Dermis microvascular lymphatic vessel endothelial cell (primary cell): ENCODE results near the gene RIN3. TPM values are rescaled to one million over a fixed set of nuclear protein-coding genes. Genes with fewer than 3 reads are reported as not detected.

Source experiments
- DNase-seq, 2 donors: peaks; one replicate each; pipeline versions ENCODE4 v3.0.0 to v3.0.0-alpha.2; 2010; ENCODE audit warnings: low read depth in 2 of 2
- total RNA-seq: library from RNA; depleted of rRNA; stranded (reverse); fragments of >200 nt; gene quantifications from 2 replicates; pipeline ENCODE4 v1.2.1, GENCODE V29; 2014

Gene RIN3
- total RNA-seq, 1 donor from 2014 or later = 4.1 TPM

GRCh38 chr14:92688434-92689375, 175.1 kb downstream of the RIN3 start:
- DNase-seq = no peak

GRCh38 chr14:92690171-92691011, 176.8 kb downstream of the RIN3 start:
- DNase-seq = peak; percentile 16 to 68

- peak; percentile 48 to 57 for DNase-seq
These were observed 179.2 kb downstream of the RIN3 start for GRCh38 chr14:92692822-92693226.

DNA sequence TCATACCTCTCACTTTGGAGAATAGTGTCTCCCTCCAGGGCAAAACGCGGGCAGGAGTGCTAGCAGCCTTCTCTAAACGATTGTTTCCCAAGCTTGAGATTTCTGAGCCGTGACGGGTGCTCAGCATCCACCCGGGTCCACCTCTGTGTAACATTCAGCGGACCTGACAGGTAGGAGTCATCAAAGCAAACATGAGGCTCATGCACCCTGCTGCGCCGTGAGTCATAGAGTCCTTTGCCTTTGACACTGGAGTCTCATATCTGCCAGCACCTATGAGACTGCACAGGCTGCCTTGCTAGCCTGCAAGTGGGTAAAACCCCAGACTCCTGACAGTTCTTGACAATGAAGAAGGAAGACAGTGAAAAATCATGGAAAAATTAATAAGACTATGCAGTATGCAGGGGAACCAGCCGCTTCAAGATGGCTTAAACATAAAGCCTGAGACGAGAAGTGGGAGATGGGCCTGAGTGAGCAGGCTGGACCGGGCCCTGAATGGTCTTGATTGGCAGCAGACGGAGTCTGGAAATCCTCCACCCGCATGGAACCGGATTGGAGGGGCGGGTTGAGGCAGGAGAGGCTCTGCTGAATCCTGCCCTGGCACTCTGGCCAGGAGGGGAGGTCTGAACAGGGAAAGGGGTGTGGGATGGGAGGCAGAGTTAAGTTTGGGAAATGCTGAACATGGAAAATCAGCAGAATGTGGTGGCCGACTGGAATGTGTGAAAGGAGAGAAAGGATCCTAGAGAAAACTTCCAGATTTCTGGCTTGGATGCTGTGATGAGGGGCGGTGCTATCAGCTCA, 180.6 kb downstream of the RIN3 start:
- DNase-seq = no peak

DNA sequence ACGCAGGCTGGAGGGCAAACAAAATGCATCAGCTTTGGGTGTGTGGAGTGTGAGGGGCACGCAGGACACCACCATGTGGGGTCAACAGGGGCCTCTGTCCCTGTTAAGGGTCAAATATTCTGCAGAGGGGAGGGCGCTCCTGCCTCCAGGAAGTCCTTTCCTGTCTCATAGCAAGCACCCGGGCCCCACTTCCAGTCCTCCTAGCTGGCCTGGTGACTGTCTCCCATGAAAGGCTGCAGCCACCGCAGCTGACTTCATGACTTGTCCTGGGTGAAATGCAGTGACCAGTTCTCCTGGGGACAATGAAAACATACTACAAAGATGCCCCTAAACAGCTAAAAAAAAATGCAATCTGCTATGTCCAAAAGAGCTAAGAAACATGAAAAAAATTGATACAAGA, 181.2 kb downstream of the RIN3 start:
- DNase-seq = no peak

DNA sequence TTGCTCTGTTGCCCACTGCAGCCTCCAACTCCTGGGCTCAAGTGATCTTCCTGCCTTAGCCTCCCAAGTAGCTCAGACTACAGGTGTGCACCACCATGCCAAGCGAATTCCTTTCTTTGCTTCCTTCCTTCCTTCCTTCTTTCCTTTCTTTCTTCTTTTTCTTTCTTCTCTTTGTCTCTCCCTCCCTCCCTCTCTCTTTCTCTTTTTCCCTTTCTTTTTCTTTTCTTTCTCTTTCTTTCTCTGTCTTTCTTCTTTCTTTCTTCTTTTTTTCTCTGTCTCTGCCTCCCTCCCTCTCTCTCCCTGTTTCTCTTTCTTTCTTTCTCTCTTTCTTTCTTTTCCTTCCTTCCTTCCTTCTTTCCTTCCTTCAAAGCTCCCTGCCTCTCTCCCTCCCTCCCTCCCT, 182.0 kb downstream of the RIN3 start:
- DNase-seq = no peak

GRCh38 chr14:92696366-92696765, 182.8 kb downstream of the RIN3 start:
- no peak for DNase-seq

DNA sequence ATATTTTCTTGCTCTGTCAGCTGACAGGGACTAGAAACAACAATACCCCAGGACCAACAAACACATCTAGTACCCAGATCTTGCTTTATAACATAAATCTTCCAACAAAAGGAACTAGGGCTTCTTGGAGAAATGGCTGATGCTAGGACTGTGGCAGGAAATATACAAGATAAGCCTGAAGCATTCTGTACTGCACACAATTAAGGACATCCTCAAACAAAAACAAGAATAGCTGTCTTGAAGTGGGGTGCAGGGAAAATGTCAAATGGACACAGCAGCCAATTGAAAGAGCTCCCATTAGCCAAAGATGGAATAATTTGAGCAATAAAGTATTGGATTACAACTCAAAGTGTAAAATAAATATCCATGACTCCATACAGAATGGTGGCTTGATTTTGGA, 184.8 kb downstream of the RIN3 start:
- DNase-seq = no peak

GRCh38 chr14:92701826-92702225, 188.2 kb downstream of the RIN3 start:
- DNase-seq = no peak

DNA sequence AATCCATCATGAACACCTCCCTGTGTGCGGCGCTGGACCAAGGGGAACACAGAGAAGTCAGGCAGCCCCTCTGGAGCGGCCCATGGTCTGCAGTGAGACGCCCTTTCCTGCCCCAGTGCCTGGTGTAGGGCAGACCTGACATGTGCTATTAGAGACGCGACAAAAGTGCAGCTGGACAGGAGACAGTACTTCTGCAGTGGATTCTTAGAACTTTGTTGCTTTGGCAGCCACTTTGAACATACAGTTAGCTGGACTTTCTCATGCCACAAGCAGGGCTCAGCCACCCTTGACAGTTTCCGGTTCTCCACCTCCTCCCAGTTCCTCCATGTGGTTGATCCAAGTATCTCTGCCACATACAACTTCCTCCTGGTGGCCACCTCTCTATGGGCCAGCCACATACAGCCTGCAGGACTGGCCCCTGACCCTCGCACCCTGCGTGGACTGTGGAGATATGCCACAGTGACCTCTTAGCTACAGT, 188.9 kb downstream of the RIN3 start:
- DNase-seq = no peak

- no peak for DNase-seq
These were observed 189.9 kb downstream of the RIN3 start for GRCh38 chr14:92703516-92703915.

DNA sequence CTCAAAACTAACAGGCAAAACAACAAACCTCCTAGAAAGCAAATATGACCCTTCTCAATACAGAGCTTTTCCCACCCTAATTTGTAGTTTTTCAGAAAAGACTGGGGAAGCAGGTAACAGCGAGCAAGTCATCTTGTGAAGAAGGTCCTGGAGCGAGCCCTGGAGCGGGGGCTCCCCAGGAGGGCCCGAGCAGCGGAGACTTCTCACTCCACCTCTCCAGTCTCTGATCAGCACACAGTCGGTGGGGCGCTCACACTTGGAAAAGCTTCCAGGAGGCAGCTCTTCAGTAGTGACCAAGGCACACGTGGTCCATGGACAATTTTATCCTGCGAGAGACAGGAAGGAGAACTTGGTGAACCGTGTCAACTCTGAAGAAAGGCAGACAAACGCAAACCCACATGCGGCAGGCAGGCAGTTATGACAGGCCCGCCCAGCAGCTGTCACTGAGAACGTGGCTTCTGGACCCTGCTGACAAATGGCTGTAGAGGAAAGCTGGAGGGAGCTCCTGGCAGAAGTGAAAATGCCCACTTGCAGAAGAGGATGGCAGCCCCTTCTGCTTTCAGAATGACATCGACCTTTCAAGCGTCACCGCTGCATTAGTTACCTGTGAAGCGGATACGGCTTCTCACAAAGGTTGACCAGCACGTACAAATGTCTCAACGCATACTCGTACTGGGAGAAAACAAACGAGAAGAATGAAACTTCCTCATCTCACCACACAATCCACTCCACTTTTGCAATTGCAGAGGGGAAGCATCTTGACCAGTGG, 190.6 kb downstream of the RIN3 start:
- DNase-seq = no peak

- no peak for DNase-seq
These were observed 191.2 kb downstream of the RIN3 start for GRCh38 chr14:92704821-92705220.

GRCh38 chr14:92706386-92706785, 192.8 kb downstream of the RIN3 start:
- DNase-seq = no peak

- DNase-seq = no peak
These were observed 195.9 kb downstream of the RIN3 start for GRCh38 chr14:92709340-92710000.

DNA sequence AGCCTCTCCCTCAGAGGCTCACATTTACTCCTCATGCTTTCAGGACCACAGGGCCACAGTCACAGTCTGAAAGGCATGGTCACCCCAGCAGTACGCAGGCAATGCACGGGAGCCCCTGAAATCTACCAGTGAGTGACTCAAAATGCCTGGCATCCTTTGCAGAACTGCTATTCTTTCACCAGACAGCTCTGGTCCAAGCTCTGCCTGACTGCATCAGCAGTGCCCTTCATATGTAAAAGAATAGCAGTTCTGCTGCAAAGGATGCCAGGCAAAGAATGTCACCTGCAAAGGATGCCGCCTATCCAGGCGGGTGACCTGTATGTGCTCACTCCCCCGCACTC, 196.4 kb downstream of the RIN3 start:
- DNase-seq = no peak

DNA sequence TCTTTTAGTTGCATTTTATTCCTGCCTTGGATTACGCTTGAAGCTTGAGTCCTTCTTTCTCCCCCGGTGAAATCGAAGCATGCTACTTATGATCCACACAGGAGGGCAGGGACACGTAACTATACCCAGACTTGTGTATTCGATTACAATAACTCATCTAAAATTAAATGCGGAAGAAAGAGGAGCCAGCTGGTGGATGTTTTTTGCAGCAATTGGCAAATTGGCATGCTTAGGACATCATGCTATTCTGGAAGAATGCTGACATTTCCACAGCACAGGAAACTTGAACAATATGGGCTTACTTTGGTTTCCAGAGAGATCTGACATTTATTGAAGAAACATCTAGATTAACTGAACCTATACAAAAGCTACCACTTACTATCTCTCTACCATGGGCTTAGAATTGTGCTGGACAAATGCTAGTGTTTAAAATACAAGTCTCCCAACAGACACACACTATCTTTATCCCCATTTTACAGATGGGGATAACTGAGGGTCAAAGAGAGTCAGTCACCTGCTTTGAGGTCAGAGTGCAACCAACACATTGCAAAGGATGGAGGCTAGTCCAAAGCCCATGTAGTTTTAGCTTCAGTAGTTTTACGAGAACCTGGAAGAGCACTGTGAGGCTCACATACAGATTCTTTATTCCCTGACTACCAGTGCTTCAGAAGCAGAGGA, 198.5 kb downstream of the RIN3 start:
- no peak for DNase-seq

GRCh38 chr14:92712654-92713051, 199.1 kb downstream of the RIN3 start:
- DNase-seq = no peak

DNA sequence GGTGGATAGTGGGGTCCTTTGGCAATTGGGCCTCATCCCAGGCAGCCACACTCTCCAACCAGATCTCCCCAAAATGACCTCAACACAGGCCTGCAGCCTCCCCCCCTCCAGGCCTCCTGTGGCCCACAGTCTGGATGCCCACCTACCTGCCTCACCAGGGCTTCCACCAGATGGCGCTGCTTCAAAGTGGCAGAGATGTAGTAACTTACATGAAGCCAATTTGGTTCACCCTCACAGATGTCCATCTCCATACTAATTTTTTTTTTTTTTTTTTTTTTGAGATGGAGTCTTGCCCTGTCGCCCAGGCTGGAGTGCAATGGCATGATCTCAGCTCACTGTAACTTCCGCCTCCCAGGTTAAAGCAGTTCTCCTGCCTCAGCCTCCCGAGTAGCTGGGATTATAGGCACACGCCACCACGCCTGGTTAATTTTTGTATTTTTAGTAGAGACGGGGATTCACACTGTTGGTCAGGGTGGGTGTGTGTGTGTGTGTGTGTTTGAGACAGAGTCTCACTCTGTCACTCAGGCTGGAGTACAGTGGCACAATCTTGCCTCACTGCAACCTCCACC, 201.2 kb downstream of the RIN3 start:
- peak; percentile 56 to 74 for DNase-seq
